Stimulated activated CD4-positive, alpha-beta T cell treated with anti-CD3 and anti-CD28 coated beads, Interleukin-1b, Interleukin-23, amount 100 ng/mL, for 1 hour (primary cell): ENCODE data around the gene DNPEP.

Experiments used
- DNase-seq, 2 donors: peaks; one replicate each; pipeline ENCODE4 v3.0.0-alpha.2; 2020; ENCODE audit warnings: low read depth in 2 of 2

The DNPEP gene

GRCh38 chr2:219362072-219362471 lies 25.6 kb downstream of the DNPEP start:
- no peak for DNase-seq

GRCh38 chr2:219358170-219359075 lies 29.3 kb downstream of the DNPEP start:
- DNase-seq, result no peak

- no peak for DNase-seq
Observed at GRCh38 chr2:219356834-219357233, 30.9 kb downstream of the DNPEP start.

GRCh38 chr2:219354582-219354981 lies 33.1 kb downstream of the DNPEP start:
- DNase-seq, result no peak

GRCh38 chr2:219353129-219353528 lies 34.6 kb downstream of the DNPEP start:
- no peak for DNase-seq

- DNase-seq, result peak; percentile 2 to 48
Observed at GRCh38 chr2:219352448-219353023, 35.2 kb downstream of the DNPEP start.

- DNase-seq, result no peak
Observed at GRCh38 chr2:219350710-219351221, 36.9 kb downstream of the DNPEP start.

- DNase-seq, result no peak
Observed at GRCh38 chr2:219350215-219350614, 37.5 kb downstream of the DNPEP start.

GRCh38 chr2:219344751-219345430 lies 42.8 kb downstream of the DNPEP start:
- DNase-seq, result no peak

GRCh38 chr2:219335373-219335786 lies 52.3 kb downstream of the DNPEP start:
- DNase-seq, result no peak

GRCh38 chr2:219334076-219334475 lies 53.6 kb downstream of the DNPEP start:
- no peak for DNase-seq

- no peak for DNase-seq
Observed at GRCh38 chr2:219332542-219332941, 55.2 kb downstream of the DNPEP start, which contains the start of gene RESP18. TSS of gene RESP18 (minus strand) at chr2:219332744.

GRCh38 chr2:219331560-219332213 lies 56.0 kb downstream of the DNPEP start:
- DNase-seq, result peak in 1 of 2 donors; percentile 3

GRCh38 chr2:219327719-219328118 lies 60.0 kb downstream of the DNPEP start:
- no peak for DNase-seq

- no peak for DNase-seq
Observed at GRCh38 chr2:219325657-219326315, 61.9 kb downstream of the DNPEP start.

GRCh38 chr2:219325136-219325535 lies 62.6 kb downstream of the DNPEP start:
- DNase-seq, result no peak

- DNase-seq, result no peak
Observed at GRCh38 chr2:219323434-219323833, 64.3 kb downstream of the DNPEP start.
